Bronchial epithelial cell (primary cell): ENCODE results near the gene SLC10A7. TPM values are rescaled to one million over a fixed set of nuclear protein-coding genes. Genes with fewer than 3 reads are reported as not detected.

Experiments
- DNase-seq: peaks from one replicate; pipeline ENCODE4 v3.0.0-alpha.2; 2010; ENCODE audit warnings: low read depth
- FAIRE-seq: peaks from 2 replicates; lab custom pipeline; 2011; peaks lifted over from hg19 to GRCh38; lab: Jason Lieb, UNC
- H3K27me3 ChIP-seq: 2 replicates; pipeline ENCODE4 v1.5.1; 2011; ENCODE audit warnings: low read length; ENCODE audit not compliant: control insufficient read depth, insufficient read depth
- H3K36me3 ChIP-seq: 2 replicates; pipeline ENCODE4 v1.5.1; 2011; ENCODE audit warnings: low read length; ENCODE audit not compliant: control insufficient read depth, insufficient read depth
- H3K4me3 ChIP-seq: 2 replicates; pipeline ENCODE4 v1.5.1; 2011; ENCODE audit warnings: mild to moderate bottlenecking, low read depth, low read length, control low read depth
- total RNA-seq: library from RNA; depleted of rRNA; stranded (reverse); fragments of >200 nt; gene quantifications from 2 replicates; pipeline ENCODE4 v1.2.1, GENCODE V29; 2014
- TF ChIP-seq, protein P1 (sequence below): IDR thresholded peaks from 2 replicates; pipeline ENCODE4 v1.5.1; 2011; ENCODE audit warnings: mild to moderate bottlenecking, moderate library complexity, low read length, control low read depth, inconsistent platforms; ENCODE audit not compliant: insufficient read depth, severe bottlenecking

The SLC10A7 gene
- total RNA-seq, 1 donor from 2014 or later: 7.4 TPM

DNA sequence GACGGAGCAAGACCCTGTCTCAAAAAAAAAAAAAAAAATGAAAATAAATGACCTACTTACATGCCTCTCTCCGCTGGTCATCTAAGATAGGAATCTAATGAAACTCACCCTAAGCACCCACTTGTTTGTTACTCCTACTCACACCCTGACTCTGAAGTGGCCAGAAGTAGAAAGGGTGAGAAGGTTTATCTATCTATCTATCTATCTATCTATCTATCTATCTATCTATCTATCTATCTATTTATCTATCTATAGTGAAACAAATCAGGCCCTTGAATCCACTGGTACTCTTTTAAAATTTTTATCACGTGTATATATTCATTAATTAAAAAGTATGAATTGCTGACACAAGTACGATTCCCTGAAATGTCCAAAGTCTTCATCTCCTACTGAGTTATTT is 75.2 kb downstream of the SLC10A7 start:
- FAIRE-seq (no peak), DNase-seq (no peak)
- TF ChIP-seq, protein P1, sequence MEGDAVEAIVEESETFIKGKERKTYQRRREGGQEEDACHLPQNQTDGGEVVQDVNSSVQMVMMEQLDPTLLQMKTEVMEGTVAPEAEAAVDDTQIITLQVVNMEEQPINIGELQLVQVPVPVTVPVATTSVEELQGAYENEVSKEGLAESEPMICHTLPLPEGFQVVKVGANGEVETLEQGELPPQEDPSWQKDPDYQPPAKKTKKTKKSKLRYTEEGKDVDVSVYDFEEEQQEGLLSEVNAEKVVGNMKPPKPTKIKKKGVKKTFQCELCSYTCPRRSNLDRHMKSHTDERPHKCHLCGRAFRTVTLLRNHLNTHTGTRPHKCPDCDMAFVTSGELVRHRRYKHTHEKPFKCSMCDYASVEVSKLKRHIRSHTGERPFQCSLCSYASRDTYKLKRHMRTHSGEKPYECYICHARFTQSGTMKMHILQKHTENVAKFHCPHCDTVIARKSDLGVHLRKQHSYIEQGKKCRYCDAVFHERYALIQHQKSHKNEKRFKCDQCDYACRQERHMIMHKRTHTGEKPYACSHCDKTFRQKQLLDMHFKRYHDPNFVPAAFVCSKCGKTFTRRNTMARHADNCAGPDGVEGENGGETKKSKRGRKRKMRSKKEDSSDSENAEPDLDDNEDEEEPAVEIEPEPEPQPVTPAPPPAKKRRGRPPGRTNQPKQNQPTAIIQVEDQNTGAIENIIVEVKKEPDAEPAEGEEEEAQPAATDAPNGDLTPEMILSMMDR: no peak
- H3K4me3 ChIP-seq: no peak overlapping the region
- peaks cover 1% of the 10 kb centered on the region for H3K36me3 ChIP-seq
- H3K27me3 ChIP-seq: no peaks in the 10 kb centered on the region

DNA sequence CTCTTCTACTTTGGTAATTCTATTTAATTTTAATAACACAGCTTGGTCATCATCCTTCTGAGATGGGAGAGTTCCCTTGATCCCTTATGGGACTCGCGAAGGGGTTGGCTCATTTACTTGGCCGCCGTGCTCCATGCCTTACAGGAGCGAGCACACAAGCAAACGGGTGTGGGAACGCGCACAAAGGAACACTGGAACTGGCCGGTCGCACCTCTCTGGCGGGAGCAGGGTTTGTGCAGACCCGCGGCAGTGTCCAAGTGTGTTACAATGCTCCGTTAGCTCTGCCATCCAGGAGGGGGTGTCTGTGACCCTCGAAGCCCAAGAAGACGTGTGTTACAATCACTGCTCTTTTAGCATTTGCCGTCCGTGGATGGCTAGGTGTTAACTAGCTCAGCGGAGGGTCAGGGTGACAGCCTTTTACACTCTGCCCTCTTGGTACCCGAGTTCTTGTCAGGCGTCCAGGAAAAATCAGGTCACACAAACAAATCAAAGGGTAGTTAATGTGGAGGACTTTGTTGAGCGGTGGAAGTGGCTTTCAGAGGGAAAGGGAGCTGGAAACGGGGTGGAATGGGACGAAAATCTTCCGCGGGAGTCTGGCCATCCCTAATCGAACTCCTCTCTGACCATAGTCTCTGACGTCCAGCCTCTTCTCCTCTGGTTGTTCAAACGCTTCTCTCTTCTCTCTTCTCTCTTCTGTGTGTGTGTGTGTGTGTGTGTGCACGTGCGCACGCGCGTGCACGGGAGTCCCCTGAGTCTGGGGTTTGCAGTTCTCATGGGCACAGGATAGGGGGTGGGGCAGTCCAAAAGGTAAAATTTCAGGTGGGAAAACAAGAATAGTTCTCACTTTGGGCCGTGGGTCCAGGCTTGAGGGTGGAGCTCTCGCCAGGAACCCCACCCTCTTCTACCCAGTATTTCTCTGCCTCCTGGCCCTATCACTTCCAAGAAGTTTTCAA is 76.3 kb downstream of the SLC10A7 start:
- DNase-seq (no peak), FAIRE-seq (no peak)
- peaks cover 1% of the 10 kb centered on the region for H3K36me3 ChIP-seq
- TF ChIP-seq, protein P1: no peak
- H3K27me3 ChIP-seq: no peaks in the 10 kb centered on the region
- no peak overlapping the region for H3K4me3 ChIP-seq

- peaks cover 1% of the 10 kb centered on the region for H3K36me3 ChIP-seq
- FAIRE-seq (no peak), DNase-seq (no peak)
- TF ChIP-seq, protein P1: no peak
- H3K27me3 ChIP-seq: no peaks in the 10 kb centered on the region
- H3K4me3 ChIP-seq: no peak overlapping the region
Measured at GRCh38 chr4:146443525-146443924, 78.2 kb downstream of the SLC10A7 start.

DNA sequence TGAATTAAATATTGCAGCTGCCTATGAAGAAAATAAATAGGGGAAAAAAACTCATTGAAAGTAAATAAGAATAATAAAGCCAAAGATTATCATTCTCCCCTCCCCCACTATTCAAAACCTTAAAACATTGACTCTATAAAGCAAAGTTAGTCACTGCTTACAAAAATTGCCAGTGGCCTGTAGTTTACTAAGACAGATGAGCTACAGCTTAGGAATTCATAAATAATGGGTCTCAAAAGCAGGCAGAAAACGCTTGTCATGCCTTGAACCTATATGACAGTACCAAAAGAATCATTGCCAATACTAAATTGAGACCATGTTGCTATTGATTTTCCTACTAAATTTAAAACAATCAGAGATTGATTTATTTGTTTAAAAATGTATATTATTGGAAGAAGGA is 78.9 kb downstream of the SLC10A7 start:
- Histone ChIP-seq H3K27me3 (no peaks in the 10 kb centered on the region), H3K4me3 (no peak overlapping the region), H3K36me3 (peaks cover 1% of the 10 kb centered on the region)
- FAIRE-seq: no peak
- DNase-seq: peak; percentile 75
- TF ChIP-seq, protein P1: no peak

- DNase-seq (no peak), FAIRE-seq (no peak)
- Histone ChIP-seq H3K36me3 (no peaks in the 10 kb centered on the region), H3K4me3 (no peak overlapping the region), H3K27me3 (no peaks in the 10 kb centered on the region)
- TF ChIP-seq, protein P1: no peak
Measured at GRCh38 chr4:146439999-146440398, 81.7 kb downstream of the SLC10A7 start.
